Erythroblast (primary cell): ENCODE results near the gene UBD.

ENCODE experiments used
- GATA1 ChIP-seq: IDR thresholded peaks from 2 replicates; pipeline ENCODE4 v1.6.1; 2011; ENCODE audit warnings: low read depth, mild to moderate bottlenecking, control low read depth, low read length, moderate library complexity
- POLR2A ChIP-seq: IDR thresholded peaks from 2 replicates; pipeline ENCODE4 v1.6.1; 2011; ENCODE audit warnings: mild to moderate bottlenecking, low read length

DNA sequence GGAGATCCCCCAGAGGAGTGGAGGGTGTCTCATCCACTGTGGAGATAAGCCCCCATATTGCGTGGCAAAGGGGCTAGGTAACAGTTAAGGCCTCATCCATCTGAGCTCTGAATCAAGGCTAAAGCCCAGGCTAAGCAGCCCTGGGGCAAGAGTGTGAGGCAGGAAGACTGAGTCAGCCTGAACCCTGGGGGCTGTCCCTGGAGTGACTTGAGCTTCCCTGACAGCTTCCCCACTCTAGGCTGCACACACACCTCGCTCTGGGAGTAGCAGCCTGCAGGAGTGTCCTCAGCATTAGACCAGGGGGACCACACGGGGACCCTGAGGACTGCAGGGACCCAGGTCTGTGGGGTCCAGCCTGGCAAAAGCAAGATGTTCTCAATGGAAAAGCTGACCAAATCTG lies 27.9 kb downstream of the UBD start:
- TF ChIP-seq POLR2A (no peak), GATA1 (no peak)
